NCI-H345 treated with DMSO at 0.1 percent for 48 hours (cell line): ENCODE data around the gene CPA5.
"Not testable (repeated sequence)": the region's sequence is repeated elsewhere in the genome, so short reads cannot be mapped to it uniquely, and the experiment has no call there.

Experiments
- DNase-seq: peaks from one replicate; lab custom pipeline; 2025; ENCODE audit not compliant: unreplicated experiment; lab: John Stamatoyannopoulos, UW

CPA5 gene, protein sequence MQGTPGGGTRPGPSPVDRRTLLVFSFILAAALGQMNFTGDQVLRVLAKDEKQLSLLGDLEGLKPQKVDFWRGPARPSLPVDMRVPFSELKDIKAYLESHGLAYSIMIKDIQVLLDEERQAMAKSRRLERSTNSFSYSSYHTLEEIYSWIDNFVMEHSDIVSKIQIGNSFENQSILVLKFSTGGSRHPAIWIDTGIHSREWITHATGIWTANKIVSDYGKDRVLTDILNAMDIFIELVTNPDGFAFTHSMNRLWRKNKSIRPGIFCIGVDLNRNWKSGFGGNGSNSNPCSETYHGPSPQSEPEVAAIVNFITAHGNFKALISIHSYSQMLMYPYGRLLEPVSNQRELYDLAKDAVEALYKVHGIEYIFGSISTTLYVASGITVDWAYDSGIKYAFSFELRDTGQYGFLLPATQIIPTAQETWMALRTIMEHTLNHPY

DNA sequence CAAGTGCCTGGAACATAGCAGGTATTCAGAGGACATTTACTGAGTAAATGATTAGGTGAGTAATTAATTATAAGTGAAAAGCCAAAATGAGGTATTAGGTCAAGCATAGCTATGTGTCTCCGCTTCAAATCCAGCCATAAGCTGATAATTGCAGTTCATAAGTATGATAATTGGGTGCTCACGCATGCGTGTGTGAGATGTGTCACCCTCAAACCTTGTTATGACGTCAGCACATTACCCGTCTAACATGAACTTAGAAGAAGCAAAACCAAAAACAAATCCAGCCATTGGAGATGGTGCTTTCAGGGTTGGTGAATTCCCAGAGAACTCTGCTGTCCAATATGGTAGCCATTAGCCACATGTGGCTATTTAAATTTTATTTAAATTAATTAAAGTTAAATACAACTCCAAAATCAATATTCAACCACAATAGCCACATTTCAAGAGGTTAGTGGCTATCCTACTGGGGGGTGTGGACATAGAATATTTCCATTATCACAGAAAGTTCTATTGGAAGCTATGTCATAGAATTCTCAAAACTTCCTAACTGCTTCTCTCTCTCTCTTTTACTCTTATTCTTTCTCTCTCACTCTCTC lies at the start of gene CPA5:
Gene CPA5 (plus strand): TSS at position 546 of the 596 bp plus-strand sequence. CDS start 1,670 bp downstream, outside the sequence.
- DNase-seq, result no peak

DNA sequence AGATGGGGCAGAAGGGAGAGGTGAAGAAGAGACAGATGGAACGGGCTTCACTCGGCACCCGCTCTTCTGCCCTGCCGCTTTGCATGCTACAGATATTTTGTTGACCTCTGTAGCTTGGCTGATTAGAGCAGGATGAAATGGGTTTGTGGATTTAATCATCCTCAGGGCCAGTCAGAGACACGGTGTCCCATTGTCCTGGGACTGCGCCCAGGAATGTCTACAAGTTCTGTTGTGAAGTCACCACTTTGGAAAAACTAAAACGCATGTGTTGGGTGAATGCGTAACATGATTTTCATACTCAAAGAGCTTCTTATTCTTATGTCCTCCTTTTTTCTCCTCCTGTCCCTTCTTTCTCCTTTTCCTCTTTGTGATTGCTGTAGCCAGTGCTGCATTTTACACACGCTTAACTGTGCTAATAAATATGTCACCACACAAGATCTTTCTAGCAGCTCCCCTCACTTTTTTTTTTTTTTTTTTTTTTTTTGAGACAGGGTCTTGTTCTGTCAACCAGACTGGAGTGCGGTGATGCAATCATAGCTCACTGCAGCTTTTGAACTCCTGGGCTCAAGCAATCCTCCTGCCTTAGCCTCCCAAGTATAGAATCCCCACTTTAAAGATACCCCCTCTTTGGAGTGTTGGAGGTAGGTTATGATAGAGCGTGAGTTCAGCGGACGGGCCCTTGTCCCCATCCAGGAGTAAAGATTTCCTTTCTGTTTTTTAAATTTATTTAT lies 48.2 kb upstream of the CPA5 start:
- no peak for DNase-seq

DNA sequence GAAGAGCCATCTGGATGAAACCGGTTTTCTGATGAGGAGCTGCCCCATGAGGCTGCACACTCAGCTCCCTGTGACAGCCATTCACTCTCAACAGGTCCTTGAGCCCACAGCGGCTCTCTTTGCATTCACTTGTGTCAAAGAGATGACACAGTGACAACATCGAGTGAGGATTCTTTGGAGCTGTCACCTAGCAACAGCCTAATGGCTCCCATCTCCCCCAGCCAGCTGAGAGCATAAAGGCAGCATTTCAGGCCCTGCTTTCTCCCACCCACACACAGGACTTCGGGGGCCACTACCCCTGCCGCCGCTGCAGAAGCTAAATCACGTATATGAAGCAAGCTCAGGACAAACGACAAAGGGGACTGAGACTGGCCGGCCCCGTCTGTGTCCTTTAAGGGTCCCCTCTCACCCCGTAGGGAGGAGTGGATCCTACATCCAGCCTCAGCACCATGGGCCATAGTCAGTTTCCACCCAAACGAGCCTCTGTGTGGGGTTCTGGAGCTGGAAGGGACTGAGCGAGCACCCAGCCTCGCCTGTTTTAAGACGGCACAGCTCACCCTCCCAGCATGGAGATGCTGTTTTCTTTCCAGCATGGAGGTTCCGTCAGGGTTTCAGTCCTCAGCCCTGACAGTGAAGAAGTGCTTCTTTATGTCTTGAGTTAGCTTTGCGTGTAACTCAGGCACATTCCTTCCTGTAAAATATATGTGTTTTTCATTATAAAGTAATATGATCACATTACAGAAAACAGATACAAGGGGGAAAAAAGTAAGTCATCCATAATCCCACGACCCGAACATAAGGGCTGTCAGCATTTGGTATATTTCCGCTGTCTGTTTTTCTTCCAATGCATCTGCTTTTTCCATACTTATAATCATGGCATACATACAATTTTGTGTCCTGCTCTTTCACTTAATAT lies 46.7 kb upstream of the CPA5 start:
- peak; percentile 90 for DNase-seq

DNA sequence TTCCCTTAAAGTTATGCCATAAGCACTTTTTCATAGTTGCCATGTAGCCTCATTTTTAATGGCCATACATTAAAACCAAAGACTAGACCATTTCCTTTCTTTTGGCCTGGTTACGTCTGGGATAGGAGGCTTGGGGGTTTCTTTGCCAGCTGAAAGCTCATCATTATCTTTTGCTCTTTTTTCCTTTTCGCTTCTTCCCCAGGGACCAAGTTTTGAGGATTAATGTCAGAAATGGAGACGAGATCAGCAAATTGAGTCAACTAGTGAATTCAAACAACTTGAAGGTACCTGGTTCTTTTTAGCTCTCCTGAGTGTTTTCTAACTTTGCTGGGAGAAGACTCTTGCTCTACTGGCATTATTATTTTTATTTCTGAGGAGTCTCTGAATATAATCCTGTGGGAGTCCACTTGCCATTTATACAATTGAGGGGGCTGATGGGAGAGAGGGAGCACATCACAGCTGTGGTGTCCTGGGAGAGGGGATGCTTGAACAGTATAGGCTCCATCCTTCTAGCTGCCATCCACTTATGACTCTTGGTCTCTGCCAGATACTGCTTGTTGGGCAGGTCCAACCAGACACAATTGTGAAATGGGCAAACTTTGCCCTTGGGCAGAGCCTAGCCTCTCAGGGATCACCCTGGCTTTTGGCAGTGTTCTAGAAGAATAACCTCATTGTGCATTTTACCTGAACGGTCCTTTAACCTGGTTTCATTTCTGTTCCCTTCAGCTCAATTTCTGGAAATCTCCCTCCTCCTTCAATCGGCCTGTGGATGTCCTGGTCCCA lies 45.9 kb upstream of the CPA5 start:
- DNase-seq, result no peak

DNA sequence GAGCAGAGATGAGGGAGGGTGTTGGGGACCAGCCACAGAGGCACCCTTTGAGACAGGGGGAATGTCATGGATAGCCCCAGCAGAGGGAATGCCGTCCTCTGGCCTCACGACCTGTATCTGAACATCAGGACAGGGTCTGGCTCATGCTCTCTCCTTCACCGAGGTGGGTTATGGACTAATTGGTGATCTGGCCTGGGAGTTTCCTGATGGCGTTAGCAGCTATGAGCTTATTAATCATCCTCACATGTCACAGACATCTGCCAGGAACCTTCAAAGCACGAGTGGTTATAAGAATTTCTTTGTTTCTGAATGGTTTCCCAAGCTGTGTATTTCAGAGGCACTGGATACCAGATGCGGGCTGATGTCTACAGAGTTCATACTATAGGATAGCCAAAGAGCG lies 44.8 kb upstream of the CPA5 start:
- no peak for DNase-seq

DNA sequence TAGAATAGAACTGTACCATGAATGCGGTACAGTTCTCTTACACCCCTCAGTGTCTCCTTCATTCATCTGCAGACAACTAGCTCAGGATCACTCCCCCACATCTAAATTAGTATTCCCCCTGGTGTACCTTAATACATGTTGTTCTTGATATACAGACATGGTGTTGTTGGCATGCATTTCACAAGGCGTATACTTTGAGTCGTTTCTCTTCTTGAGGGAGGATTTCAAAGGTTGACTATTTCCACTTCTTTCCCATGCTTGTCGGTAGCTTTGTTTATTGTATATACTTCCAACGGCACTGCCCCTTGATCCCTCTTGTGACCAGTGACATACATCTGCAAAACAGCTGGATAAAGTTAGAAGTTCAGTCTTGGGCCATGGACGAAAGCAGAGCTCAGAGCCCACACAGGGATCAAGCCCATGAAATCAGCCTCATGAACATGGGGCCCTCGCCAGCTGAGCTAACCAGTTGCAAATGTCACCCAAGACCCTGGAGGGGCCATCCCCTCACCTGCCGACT lies 43.1 kb upstream of the CPA5 start:
- DNase-seq, result no peak

DNA sequence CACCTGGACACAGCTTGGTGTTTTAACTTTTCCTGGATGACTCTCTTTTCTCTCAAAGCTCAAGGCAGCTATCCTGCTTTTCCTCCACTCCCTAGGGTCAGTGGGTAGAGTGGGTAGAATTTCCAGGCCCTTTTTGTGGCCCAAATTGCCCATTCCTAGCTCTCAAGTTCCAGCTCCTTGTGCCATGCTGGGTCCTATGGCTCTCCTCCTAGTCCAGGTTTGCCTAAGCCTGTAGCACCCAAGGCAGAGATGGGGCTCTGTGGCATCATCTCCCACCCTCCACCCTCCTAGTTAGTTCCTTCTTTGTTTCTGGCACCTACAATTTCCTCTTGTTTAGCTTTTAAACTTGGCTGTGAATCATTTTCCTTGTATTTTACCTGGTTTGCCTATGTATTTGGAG lies 42.0 kb upstream of the CPA5 start:
- no peak for DNase-seq

DNA sequence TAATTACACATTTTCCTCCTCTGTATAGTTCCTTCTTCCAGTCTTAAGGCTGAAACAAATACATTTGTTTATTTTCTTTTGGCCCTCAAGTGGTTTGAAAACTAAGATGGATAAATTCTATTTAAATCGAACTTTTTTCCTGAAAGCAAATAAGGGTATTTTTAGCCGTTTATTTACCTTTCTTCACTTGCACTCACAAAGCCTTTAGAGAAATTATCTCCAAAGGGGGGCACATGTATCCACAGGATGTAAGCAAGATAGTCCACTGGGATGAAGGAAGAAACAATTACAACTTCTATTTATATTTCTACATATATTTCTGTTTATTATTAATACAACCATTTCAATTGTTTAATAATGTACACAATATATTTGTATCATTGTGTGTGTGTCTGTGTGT lies 41.5 kb upstream of the CPA5 start:
- DNase-seq, result no peak

DNA sequence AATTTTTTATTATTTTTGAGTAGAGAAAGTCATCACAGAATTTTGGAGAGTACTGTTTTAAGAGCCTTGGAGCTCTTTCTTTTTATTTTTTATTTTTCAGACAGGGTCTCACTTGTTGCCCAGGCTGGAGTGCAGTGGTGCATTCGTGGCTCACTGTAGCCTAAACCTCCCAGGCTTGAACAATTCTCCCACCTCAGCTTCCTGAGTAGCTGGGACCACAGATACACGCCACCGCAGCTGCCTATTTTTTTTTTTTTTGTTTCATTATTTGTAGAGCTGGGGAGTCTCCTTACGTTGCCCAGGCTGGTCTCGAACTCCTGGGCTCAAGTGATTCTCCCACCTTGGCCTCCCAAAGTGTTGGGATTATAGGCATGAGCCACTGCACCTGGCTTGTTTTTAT lies 41.1 kb upstream of the CPA5 start:
- DNase-seq, result no peak

DNA sequence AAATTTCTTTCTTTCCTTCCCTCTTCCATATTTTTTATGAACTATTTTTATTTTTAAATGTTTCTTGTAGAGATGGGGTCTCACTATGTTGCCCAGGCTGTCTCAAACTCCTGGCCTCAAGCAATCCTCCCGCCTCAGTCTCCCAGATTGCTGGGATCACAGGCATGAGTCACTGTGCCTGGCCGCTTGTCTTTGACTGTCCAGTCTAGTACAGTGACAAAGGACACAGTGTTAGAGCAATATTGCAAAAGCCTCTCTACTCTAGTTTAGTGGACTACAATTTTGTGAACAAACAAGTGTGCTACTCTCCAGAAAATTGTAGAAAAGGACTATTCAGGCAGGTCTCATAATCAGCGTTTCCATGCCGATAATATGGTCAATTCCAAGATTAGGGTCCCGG lies 40.6 kb upstream of the CPA5 start:
- DNase-seq, result no peak

DNA sequence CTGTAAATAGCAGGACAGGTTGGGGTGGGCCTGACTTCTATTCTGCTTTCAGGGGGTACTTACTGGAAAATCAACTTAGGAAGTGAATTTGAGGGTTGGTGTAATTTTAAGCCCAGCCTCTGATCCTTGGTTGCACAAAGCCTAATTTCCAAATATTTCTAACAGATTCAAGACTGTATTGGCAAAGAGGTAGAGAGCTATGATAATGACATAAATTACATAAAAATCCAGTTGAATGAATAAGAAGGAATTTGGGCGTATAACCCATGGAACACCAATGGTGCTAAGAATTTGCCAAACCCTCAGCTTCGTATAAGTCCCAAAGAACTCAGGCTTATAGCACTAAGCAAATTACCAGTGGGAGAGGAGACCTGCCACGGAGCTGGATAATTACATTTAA lies 39.7 kb upstream of the CPA5 start:
- DNase-seq, result no peak

DNA sequence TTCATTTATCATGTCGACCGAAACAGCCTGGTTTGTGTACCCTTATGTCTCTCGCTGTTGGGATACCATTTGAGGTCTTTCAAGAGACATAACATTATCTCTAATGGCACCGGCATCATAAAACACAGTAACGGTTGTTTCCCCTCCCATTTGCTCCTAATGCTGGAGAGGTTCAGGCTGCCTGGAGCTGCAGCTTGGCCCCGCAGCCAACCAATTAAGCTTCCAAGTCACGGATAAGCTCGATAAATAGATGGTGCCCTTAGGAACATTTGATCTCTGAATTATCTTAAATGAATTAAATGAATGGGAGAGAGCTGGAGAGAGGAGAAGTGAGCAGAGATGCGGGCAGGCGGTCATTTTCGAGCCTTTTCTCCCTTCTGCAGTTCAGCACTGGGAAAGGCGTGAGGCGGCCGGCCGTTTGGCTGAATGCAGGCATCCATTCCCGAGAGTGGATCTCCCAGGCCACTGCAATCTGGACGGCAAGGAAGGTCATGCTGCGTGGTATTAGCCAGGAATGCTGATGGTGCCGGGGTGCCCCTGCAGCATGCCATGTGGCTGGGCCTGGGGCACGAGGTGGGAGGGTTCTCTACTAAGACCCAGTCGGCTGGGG lies 39.1 kb upstream of the CPA5 start:
- DNase-seq, result no peak

DNA sequence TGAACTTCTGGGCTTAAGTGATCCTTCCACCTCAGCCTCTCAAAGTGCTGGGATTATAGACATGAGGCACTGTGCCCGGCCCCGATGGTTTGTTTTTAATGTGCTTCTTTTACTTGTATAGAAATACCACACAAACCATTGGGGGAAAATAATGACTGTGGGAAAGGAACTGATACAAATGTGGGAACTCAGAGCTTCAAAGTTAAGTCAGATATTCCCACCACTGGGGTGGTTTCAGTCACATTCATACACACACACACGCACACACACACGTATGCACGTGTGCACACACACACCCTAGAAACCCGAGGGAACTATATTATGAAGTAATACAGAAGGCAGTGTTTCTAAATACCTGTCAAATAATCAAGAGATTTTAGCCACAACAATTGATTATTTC lies 34.6 kb upstream of the CPA5 start:
- no peak for DNase-seq

DNA sequence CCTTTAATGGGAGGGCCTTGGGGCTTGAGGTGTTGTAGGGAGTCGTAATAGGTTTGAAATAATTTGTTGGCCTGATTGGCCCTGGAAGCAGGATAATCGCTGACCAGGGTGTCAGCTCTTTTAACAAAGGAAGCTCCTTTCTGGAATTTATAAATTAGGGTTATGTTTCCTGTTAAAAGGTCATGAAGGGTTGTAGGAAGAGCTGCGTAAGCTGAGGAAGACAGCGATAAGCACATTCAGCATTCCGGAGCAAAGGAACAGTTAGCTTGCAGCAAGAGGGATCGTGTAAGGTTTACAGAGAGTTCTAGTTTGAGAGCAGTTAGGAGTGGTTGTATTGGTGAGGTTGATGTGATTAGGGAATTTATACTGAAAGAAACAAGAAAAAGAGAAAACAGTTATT lies 30.3 kb upstream of the CPA5 start:
- no peak for DNase-seq

DNA sequence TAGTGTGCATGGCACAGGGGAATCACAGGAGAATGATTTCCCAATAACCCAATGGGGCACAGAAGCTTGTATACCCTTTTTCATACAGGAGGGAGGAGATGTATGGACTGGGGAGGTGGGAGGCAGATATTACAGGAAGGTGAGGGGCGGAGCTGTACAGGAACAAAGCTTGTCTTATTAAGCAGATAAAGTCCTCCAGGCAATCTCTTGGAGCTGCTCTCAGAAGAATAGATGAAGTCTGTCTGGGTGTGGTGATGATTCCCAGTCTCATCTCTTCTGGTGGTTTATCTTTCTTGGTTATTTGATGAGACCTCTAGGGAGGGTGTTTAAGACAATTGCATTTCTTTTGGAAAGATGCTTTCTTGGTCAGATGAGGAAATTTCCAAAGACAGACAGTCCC lies 25.1 kb upstream of the CPA5 start:
- no peak for DNase-seq

DNA sequence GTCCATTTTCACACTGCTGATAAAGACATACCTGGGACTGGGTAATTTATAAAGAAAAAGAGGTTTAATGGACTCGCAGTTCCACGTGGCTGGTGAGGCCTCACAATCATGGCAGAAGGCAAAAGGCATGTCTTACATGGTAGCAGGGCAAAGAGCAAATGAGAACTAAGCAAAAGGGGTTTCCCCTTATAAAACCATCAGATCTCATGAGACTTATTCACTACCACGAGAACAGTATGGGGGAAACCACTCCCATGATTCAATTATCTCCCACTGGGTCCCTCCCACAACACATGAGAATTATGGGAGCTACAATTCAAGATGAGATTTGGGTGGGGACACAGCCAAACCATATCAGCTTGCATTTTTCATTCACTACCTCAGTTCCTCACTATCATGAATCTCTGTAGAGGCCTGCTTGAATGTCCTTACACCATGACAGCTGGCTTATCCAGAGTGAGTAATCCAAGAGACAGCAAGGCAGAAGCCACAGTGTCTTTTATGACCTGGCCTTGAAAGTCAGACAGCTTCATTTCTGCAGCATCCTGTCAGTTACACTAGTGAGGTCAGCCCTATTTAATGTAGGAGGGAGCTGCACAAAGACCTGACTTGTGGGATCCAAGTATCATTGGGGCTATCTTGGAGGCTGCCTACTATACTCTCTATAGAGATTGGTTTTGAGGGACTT lies 22.9 kb upstream of the CPA5 start:
- DNase-seq, result not testable (repeated sequence)

DNA sequence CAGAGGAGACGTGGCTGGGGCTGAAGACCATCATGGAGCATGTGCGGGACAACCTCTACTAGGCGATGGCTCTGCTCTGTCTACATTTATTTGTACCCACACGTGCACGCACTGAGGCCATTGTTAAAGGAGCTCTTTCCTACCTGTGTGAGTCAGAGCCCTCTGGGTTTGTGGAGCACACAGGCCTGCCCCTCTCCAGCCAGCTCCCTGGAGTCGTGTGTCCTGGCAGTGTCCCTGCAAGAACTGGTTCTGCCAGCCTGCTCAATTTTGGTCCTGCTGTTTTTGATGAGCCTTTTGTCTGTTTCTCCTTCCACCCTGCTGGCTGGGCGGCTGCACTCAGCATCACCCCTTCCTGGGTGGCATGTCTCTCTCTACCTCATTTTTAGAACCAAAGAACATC lies 22.0 kb upstream of the CPA5 start:
- DNase-seq, result no peak

DNA sequence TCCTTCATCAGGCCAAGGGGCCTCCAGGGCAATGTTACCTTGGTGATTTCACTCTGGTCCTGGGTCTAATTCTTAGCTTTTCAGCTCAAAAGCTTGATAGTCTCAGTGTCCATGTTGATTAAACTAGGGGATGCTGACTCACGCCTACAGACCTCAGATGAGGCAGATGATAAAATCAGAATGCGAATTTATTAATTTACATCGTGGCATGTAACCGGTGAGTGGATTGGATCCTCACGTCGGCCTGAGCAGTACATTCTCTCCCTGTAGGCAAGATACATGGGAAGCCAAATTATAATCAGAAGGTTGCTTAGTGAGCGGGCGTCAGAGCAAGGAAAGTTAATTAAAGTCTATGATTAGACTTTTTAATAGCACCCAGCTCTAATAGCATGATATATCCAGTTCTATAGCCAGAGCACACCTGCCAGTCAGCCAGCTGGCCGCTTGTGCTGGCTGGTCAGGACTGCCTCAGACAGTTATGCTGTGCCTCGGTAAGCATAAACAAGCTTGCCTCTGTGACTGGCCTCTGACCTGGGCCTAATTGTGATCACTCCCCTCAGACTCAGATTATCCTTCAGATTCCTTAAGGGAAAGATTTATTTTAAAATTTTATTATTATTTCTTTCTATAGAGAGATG lies 20.2 kb upstream of the CPA5 start:
- no peak for DNase-seq

DNA sequence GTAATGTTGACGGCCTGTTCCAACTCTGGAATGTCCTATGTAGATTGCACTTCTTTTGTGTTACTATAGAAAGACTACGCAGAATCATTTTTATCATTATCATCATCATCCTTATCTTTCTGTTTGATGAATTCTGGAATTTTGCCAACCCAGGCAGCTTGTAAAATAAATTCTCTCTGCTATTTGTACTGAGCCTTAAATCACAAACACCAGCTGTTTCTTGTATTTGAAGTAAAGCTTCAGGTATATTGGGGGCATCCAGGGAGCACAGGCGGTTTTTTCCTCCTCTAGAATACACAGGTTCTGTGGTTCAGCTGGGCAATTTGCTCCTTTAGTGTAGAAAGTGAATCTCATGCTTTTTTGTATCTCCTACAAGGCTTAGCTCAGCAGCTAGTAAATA lies 14.9 kb upstream of the CPA5 start:
- no peak for DNase-seq
